ENCODE results near the gene ACTR8. TPM values are rescaled to one million over a fixed set of nuclear protein-coding genes. Genes with fewer than 3 reads are reported as not detected.

Gene ACTR8
- total and polyA plus RNA-seq, 2 of the 13 experiments (the other 11 are each of a cell fraction or from before 2014, with no cell fraction given): 15.5 to 29.0 TPM

DNA sequence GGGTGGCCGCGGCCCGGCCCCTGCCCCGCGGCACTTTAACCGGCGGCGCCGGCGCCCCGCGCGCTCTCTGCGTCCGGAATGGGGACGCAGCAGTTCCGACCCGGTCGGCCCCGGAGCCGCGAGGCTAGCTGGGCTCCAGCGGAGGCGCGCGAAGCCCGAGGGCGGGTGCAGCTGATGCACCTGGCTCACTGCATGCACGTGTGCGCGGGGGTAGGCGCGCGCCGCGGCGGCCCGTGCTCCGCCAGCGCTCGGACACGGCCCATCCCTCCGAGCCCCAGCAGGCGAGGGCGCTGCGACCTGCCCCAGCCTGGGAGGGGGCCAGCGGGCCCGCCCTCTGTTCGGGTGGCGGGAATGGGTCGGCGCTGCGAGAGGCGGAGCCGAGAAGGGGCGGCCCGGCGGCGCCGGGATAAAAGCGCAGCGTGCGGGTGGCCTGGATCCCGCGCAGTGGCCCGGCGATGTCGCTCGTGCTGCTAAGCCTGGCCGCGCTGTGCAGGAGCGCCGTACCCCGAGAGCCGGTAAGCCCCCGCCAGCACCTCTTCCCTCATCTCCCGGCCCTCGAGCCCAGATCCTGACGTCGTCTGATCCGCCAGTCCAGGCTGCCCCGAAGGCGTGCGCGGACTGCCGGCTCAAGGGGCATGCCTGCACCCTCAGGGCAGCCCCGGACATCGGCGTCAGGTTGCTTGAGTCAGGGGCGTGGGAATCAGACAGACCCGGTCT, 35.7 kb downstream of the ACTR8 start, which contains the start of the genes CHDH and IL17RB (continued):
- TF ChIP-seq, protein P1, sequence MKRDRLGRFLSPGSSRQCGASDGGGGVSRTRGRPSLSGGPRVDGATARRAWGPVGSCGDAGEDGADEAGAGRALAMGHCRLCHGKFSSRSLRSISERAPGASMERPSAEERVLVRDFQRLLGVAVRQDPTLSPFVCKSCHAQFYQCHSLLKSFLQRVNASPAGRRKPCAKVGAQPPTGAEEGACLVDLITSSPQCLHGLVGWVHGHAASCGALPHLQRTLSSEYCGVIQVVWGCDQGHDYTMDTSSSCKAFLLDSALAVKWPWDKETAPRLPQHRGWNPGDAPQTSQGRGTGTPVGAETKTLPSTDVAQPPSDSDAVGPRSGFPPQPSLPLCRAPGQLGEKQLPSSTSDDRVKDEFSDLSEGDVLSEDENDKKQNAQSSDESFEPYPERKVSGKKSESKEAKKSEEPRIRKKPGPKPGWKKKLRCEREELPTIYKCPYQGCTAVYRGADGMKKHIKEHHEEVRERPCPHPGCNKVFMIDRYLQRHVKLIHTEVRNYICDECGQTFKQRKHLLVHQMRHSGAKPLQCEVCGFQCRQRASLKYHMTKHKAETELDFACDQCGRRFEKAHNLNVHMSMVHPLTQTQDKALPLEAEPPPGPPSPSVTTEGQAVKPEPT (CRISPR knock-in tag; IDR thresholded peaks at IDR 0.05; ENCODE audit: low read depth): no peak; the same call in 1 of the 2 replicates
- TF ChIP-seq ZNF766 (CRISPR knock-in tag; IDR thresholded peaks at IDR 0.05; ENCODE audit: borderline replicate concordance) (peak; percentile 55; the same call in 1 of the 2 replicates), CENPT (CRISPR knock-in tag; IDR thresholded peaks at IDR 0.05; ENCODE audit: low read depth) (peak; percentile 71; the same call in 1 of the 2 replicates), GTF2F1 (IDR thresholded peaks at IDR 0.05; ENCODE audit: low read length) (no peak), MTA1 (CRISPR knock-in tag; IDR thresholded peaks at IDR 0.05; ENCODE audit: borderline replicate concordance) (no peak), NFE2 (CRISPR knock-in tag; IDR thresholded peaks at IDR 0.05) (no peak), SP1 (IDR thresholded peaks at IDR 0.05) (no peak), SP1 (CRISPR knock-in tag; IDR thresholded peaks at IDR 0.05) (peak; percentile 81), ZNF350 (CRISPR knock-in tag; IDR thresholded peaks at IDR 0.05; ENCODE audit: borderline replicate concordance, low read depth) (0 out of 2 replicates have a peak, but pooled peaks have one; percentile 58), ZBTB3 (CRISPR knock-in tag; IDR thresholded peaks at IDR 0.05; ENCODE audit: borderline replicate concordance, low read depth) (peak; percentile 77; the same call in 1 of the 2 replicates), ZNF557 (CRISPR knock-in tag; IDR thresholded peaks at IDR 0.05) (no peak), TAF1 (CRISPR knock-in tag; IDR thresholded peaks at IDR 0.05) (peak; percentile 71), XRCC5 (optimal IDR thresholded peaks at IDR 0.05; ENCODE audit: low read length) (no peak), SRSF9 (IDR thresholded peaks at IDR 0.05; ENCODE audit: borderline replicate concordance, insufficient read depth, low read depth, low read length, poor library complexity, severe bottlenecking) (no peak), JARID2 (CRISPR knock-in tag; IDR thresholded peaks at IDR 0.05; ENCODE audit: insufficient replicate concordance) (no peak)
- TF ChIP-seq, protein P2, sequence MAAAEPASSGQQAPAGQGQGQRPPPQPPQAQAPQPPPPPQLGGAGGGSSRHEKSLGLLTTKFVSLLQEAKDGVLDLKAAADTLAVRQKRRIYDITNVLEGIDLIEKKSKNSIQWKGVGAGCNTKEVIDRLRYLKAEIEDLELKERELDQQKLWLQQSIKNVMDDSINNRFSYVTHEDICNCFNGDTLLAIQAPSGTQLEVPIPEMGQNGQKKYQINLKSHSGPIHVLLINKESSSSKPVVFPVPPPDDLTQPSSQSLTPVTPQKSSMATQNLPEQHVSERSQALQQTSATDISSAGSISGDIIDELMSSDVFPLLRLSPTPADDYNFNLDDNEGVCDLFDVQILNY (CRISPR knock-in tag; conservative IDR thresholded peaks at IDR 0.05): peak; percentile 94
- TF ChIP-seq, protein P3, sequence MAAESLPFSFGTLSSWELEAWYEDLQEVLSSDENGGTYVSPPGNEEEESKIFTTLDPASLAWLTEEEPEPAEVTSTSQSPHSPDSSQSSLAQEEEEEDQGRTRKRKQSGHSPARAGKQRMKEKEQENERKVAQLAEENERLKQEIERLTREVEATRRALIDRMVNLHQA (CRISPR knock-in tag; IDR thresholded peaks at IDR 0.05): no peak
- TF ChIP-seq, protein P4, sequence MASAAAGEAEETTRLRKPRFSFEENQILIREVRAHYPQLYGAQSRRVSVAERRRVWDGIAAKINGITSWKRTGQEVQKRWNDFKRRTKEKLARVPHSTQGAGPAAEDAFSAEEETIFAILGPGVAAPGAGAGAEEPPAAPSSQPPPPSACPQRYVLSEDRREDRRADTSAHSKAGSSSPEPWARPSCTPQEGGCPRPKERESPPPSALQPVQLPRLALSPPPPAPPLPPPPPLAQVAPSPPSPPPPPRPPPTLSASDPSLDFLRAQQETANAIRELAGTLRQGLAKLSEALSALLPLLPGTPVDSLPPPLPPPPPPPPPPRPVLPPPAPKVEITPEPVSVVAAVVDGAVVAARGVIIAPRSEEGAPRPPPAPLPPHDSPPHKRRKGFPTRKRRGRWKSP (CRISPR knock-in tag; IDR thresholded peaks at IDR 0.05): peak; percentile 95
- TF ChIP-seq, protein P5, sequence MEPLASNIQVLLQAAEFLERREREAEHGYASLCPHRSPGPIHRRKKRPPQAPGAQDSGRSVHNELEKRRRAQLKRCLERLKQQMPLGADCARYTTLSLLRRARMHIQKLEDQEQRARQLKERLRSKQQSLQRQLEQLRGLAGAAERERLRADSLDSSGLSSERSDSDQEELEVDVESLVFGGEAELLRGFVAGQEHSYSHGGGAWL (CRISPR knock-in tag; IDR thresholded peaks at IDR 0.05): peak; percentile 91
- TF ChIP-seq, protein P6, sequence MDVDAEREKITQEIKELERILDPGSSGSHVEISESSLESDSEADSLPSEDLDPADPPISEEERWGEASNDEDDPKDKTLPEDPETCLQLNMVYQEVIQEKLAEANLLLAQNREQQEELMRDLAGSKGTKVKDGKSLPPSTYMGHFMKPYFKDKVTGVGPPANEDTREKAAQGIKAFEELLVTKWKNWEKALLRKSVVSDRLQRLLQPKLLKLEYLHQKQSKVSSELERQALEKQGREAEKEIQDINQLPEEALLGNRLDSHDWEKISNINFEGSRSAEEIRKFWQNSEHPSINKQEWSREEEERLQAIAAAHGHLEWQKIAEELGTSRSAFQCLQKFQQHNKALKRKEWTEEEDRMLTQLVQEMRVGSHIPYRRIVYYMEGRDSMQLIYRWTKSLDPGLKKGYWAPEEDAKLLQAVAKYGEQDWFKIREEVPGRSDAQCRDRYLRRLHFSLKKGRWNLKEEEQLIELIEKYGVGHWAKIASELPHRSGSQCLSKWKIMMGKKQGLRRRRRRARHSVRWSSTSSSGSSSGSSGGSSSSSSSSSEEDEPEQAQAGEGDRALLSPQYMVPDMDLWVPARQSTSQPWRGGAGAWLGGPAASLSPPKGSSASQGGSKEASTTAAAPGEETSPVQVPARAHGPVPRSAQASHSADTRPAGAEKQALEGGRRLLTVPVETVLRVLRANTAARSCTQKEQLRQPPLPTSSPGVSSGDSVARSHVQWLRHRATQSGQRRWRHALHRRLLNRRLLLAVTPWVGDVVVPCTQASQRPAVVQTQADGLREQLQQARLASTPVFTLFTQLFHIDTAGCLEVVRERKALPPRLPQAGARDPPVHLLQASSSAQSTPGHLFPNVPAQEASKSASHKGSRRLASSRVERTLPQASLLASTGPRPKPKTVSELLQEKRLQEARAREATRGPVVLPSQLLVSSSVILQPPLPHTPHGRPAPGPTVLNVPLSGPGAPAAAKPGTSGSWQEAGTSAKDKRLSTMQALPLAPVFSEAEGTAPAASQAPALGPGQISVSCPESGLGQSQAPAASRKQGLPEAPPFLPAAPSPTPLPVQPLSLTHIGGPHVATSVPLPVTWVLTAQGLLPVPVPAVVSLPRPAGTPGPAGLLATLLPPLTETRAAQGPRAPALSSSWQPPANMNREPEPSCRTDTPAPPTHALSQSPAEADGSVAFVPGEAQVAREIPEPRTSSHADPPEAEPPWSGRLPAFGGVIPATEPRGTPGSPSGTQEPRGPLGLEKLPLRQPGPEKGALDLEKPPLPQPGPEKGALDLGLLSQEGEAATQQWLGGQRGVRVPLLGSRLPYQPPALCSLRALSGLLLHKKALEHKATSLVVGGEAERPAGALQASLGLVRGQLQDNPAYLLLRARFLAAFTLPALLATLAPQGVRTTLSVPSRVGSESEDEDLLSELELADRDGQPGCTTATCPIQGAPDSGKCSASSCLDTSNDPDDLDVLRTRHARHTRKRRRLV (CRISPR knock-in tag; IDR thresholded peaks at IDR 0.05): no peak

Data from HepG2 (cell line).